Activated B cell treated with CpG ODN at 0.5 μM for 24 hours (primary cell): ENCODE measurements around the gene NAA60. TPM values are rescaled to one million over a fixed set of nuclear protein-coding genes. Genes with fewer than 3 reads are reported as not detected.
A peak's percentile ranks its signal among the peaks of the same experiment; 100 is the strongest.

Experiments used
- ATAC-seq: fragments of 200-7000 bp; cut with Tn5 transposase; one replicate; pipeline ENCODE4 v1.10.0; 2021; ENCODE audit warnings: low read depth, mild to moderate bottlenecking, moderate library complexity
- CTCF ChIA-PET: fragments of 350-600 bp; sonication (Branson Sonifier 250); formaldehyde crosslinking; loops from one replicate; lab custom pipeline; 2021; ENCODE audit warnings: antibody characterized with exemption; lab: Charles Lee
- POLR2A ChIA-PET: fragments of 350-600 bp; sonication (Branson Sonifier 250); formaldehyde crosslinking; loops from one replicate; lab custom pipeline; 2021; ENCODE audit warnings: antibody characterized with exemption; lab: Charles Lee
- DNase-seq: peaks from one replicate; pipeline ENCODE4 v3.0.0; 2022
- H3K27ac Mint-ChIP-seq: one replicate; pipeline ENCODE4 v1.8.0; 2020; ENCODE audit warnings: mixed read lengths
- H3K27me3 Mint-ChIP-seq: one replicate; pipeline ENCODE4 v1.8.0; 2021; ENCODE audit warnings: mixed read lengths
- H3K36me3 Mint-ChIP-seq: one replicate; pipeline ENCODE4 v1.8.0; 2021; ENCODE audit warnings: low read depth, mixed read lengths
- H3K4me1 Mint-ChIP-seq: one replicate; pipeline ENCODE4 v1.8.0; 2021; ENCODE audit warnings: mixed read lengths
- H3K4me3 Mint-ChIP-seq: one replicate; pipeline ENCODE4 v1.8.0; 2020; ENCODE audit warnings: mild to moderate bottlenecking, mixed read lengths
- H3K9me3 Mint-ChIP-seq: one replicate; pipeline ENCODE4 v1.8.0; 2020; ENCODE audit warnings: mixed read lengths
- CTCF ChIP-seq: fragments of 200-600 bp; IDR thresholded peaks from one replicate; pipeline ENCODE4 v1.8.0; 2022; ENCODE audit warnings: antibody characterized with exemption, mild to moderate bottlenecking
- intact Hi-C: fragments of 100-400 bp; cut with micrococcal nuclease; formaldehyde crosslinking; loops from one replicate; pipeline ENCODE4 v1.15.1; 2024
- total RNA-seq: library from RNA; stranded (reverse); gene quantifications from 2 replicates; pipeline ENCODE4 v1.2.3, GENCODE V29; 2022

The NAA60 gene
- total RNA-seq = 44.1 and 48.0 TPM in 2 replicates

GRCh38 chr16:3443108-3444031 lies at the start of gene NAA60, which contains the start of gene ZNF597:
Gene NAA60 (plus strand): TSS chr16:3443680. CDS start chr16:3476228, 32,548 bp downstream.
Gene ZNF597 (minus strand): TSS chr16:3443504. CDS start chr16:3443153, 351 bp downstream.
- CTCF ChIA-PET = interaction anchor here (1.2 kb wide), 1 partner anchor 179 kb away, joined by 3 read pairs; no protein-coding TSS in a partner anchor
- no peak for TF ChIP-seq CTCF
- H3K4me3 Mint-ChIP-seq = peak within 1 kb of the TSS; percentile 98
- intact Hi-C loops = loop anchor here (1.0 to 2.0 kb wide), 4 partner anchors 14 to 161 kb away; partner anchors contain the start of genes ZNF174, ZNF263 and ZSCAN32
- H3K36me3 Mint-ChIP-seq = peaks cover 32% of the 10 kb centered on the region
- peak; percentile 52 for DNase-seq
- peaks cover 20% of the 10 kb centered on the region for H3K4me1 Mint-ChIP-seq
- H3K9me3 Mint-ChIP-seq = peaks cover 16% of the 10 kb centered on the region
- peak; percentile 96 for ATAC-seq
- H3K27me3 Mint-ChIP-seq = peaks cover 2% of the 10 kb centered on the region
- H3K27ac Mint-ChIP-seq = peak within 1 kb of the TSS; percentile 95
- POLR2A ChIA-PET = interaction anchor here (0.6 to 2.5 kb wide), 7 partner anchors 14 to 337 kb away, joined by 3 to 19 read pairs (median 7); partner anchors contain the start of genes ZNF174, ZNF263 and ZSCAN32

- peaks cover under 1% of the 10 kb centered on the region for H3K9me3 Mint-ChIP-seq
- POLR2A ChIA-PET = interaction anchor here (0.6 to 2.5 kb wide), 18 partner anchors 34 to 853 kb away, joined by 3 to 30 read pairs (median 6); partner anchors contain the start of genes NAA60, TIGD7, TRAP1 and ZNF200
- H3K36me3 Mint-ChIP-seq = peaks cover 54% of the 10 kb centered on the region
- DNase-seq = no peak
- peak overlapping the region; percentile 74 for H3K27ac Mint-ChIP-seq
- CTCF ChIA-PET = interaction anchor here (0.9 to 1.5 kb wide), 3 partner anchors 57 to 118 kb away, joined by 3 to 6 read pairs (median 4); no protein-coding TSS in a partner anchor
- peak overlapping the region; percentile 87 for H3K4me3 Mint-ChIP-seq
- no peaks in the 10 kb centered on the region for H3K27me3 Mint-ChIP-seq
- H3K4me1 Mint-ChIP-seq = peaks cover 46% of the 10 kb centered on the region
- ATAC-seq = no peak
- intact Hi-C loops = loop anchor here (2.0 kb wide), 3 partner anchors 36 to 242 kb away; partner anchors contain the start of genes NAA60 and ZNF597
- no peak for TF ChIP-seq CTCF
Observed at GRCh38 chr16:3400446-3400778, 43.1 kb upstream of the NAA60 start.

GRCh38 chr16:3400779-3401688 lies 42.4 kb upstream of the NAA60 start, which contains the start of the genes ZNF174 and ZSCAN32:
Gene ZNF174 (plus strand): TSS chr16:3401215. CDS start chr16:3402005, 790 bp downstream.
Gene ZSCAN32 (minus strand): TSS chr16:3401004. CDS start chr16:3397557, 3,447 bp downstream.
- Mint-ChIP-seq H3K4me1 (peaks cover 45% of the 10 kb centered on the region), H3K9me3 (peaks cover 1% of the 10 kb centered on the region), H3K4me3 (peak within 1 kb of the TSS; percentile 87), H3K27me3 (no peaks in the 10 kb centered on the region), H3K27ac (peak within 1 kb of the TSS; percentile 76), H3K36me3 (peaks cover 53% of the 10 kb centered on the region)
- CTCF ChIA-PET = interaction anchor here (0.8 to 1.5 kb wide), 4 partner anchors 56 to 118 kb away, joined by 3 to 6 read pairs (median 4); no protein-coding TSS in a partner anchor
- TF ChIP-seq CTCF = no peak
- peak; percentile 98 for ATAC-seq
- intact Hi-C loops = loop anchor here (1.0 to 2.0 kb wide), 9 partner anchors 36 to 479 kb away; partner anchors contain the start of genes CREBBP, NAA60, TIGD7 and ZNF200
- DNase-seq = peak; percentile 96
- POLR2A ChIA-PET = interaction anchor here (0.6 to 2.5 kb wide), 24 partner anchors 9 to 1676 kb away, joined by 3 to 30 read pairs (median 4); partner anchors contain the start of genes NAA60, TIGD7, TRAP1 and ZNF200

GRCh38 chr16:3401719-3402397 lies 41.6 kb upstream of the NAA60 start:
- Mint-ChIP-seq H3K4me1 (peaks cover 39% of the 10 kb centered on the region), H3K36me3 (peaks cover 53% of the 10 kb centered on the region), H3K27me3 (no peaks in the 10 kb centered on the region), H3K27ac (peak overlapping the region; percentile 54), H3K4me3 (peak overlapping the region; percentile 87), H3K9me3 (peaks cover 7% of the 10 kb centered on the region)
- intact Hi-C loops = loop anchor here (1.0 to 2.0 kb wide), 9 partner anchors 37 to 478 kb away; partner anchors contain the start of genes CREBBP, NAA60, TIGD7 and ZNF200
- DNase-seq = no peak
- POLR2A ChIA-PET = interaction anchor here (0.6 to 2.5 kb wide), 16 partner anchors 8 to 1676 kb away, joined by 3 to 30 read pairs (median 6); partner anchors contain the start of genes NAA60, TIGD7, TRAP1 and ZNF213
- no peak for ATAC-seq
- TF ChIP-seq CTCF = no peak
- CTCF ChIA-PET = interaction anchor here (0.6 to 1.5 kb wide), 4 partner anchors 15 to 119 kb away, joined by 3 to 6 read pairs (median 4); no protein-coding TSS in a partner anchor
